Measurements from ENCODE around the gene PLCXD1. TPM values are rescaled to one million over a fixed set of nuclear protein-coding genes. Genes with fewer than 3 reads are reported as not detected.
A peak's percentile ranks its signal among the peaks of the same experiment; 100 is the strongest.
"Not testable (repeated sequence)": the region's sequence is repeated elsewhere in the genome, so short reads cannot be mapped to it uniquely, and the experiment has no call there.

Gene PLCXD1
- total RNA-seq: 6.8 TPM
- long read RNA-seq, full-length matches to known transcripts: 1 of 4 reads
- long read RNA-seq, partial matches to known transcripts: 2 of 4 reads
- long read RNA-seq, other reads (novel, unspliced or antisense): 1 of 4 reads

- intact Hi-C loops (cut with micrococcal nuclease): no loop called here
- peak; percentile 14 for ATAC-seq
- DNase-seq: peak; percentile 43
These were observed at the start of gene PLCXD1 for GRCh38 chrX:281166-281999. TSS of gene PLCXD1 (plus strand) at chrX:281381. CDS start at chrX:284188, 2,807 bp downstream.

GRCh38 chrX:231637-232277 lies 49.4 kb upstream of the PLCXD1 start:
- peak; percentile 98 for ATAC-seq
- intact Hi-C loops (cut with micrococcal nuclease); DNase-seq: not testable (repeated sequence)

GRCh38 chrX:232278-232655 lies 48.9 kb upstream of the PLCXD1 start:
- DNase-seq; intact Hi-C loops (cut with micrococcal nuclease): not testable (repeated sequence)
- peak; percentile 59 for ATAC-seq

- intact Hi-C loops (cut with micrococcal nuclease); DNase-seq; ATAC-seq: not testable (repeated sequence)
These were observed 45.0 kb upstream of the PLCXD1 start for GRCh38 chrX:236201-236600.

- no peak for DNase-seq
- intact Hi-C loops (cut with micrococcal nuclease): no loop called here
- ATAC-seq: no peak
These were observed 30.2 kb upstream of the PLCXD1 start for GRCh38 chrX:250965-251364.

- intact Hi-C loops (cut with micrococcal nuclease); DNase-seq; ATAC-seq: not testable (repeated sequence)
These were observed 29.6 kb upstream of the PLCXD1 start for GRCh38 chrX:251396-252243.

GRCh38 chrX:252244-252956 lies 28.8 kb upstream of the PLCXD1 start:
- intact Hi-C loops (cut with micrococcal nuclease): no loop called here

GRCh38 chrX:252957-253291 lies 28.3 kb upstream of the PLCXD1 start:
- intact Hi-C loops (cut with micrococcal nuclease): no loop called here
- no peak for ATAC-seq
- no peak for DNase-seq

More at GRCh38 chrX:252244-252956, 28.8 kb upstream of the PLCXD1 start:
- DNase-seq (no peak), ATAC-seq (no peak)

GRCh38 chrX:253451-254297 lies 27.5 kb upstream of the PLCXD1 start:
- DNase-seq: no peak
- no peak for ATAC-seq
- intact Hi-C loops (cut with micrococcal nuclease): no loop called here

- DNase-seq: no peak
- no peak for ATAC-seq
- intact Hi-C loops (cut with micrococcal nuclease): no loop called here
These were observed 26.5 kb upstream of the PLCXD1 start for GRCh38 chrX:254630-255215.

GRCh38 chrX:255923-256331 lies 25.3 kb upstream of the PLCXD1 start:
- no peak for ATAC-seq
- intact Hi-C loops (cut with micrococcal nuclease): no loop called here
- DNase-seq: no peak

- ATAC-seq; DNase-seq; intact Hi-C loops (cut with micrococcal nuclease): not testable (repeated sequence)
These were observed 24.1 kb upstream of the PLCXD1 start for GRCh38 chrX:257054-257453.

- ATAC-seq: no peak
- no peak for DNase-seq
- intact Hi-C loops (cut with micrococcal nuclease): no loop called here
These were observed 23.4 kb upstream of the PLCXD1 start for GRCh38 chrX:257681-258289.

GRCh38 chrX:258291-259040 lies 22.7 kb upstream of the PLCXD1 start:
- intact Hi-C loops (cut with micrococcal nuclease): no loop called here
- no peak for DNase-seq
- ATAC-seq: no peak

GRCh38 chrX:259692-260355 lies 21.4 kb upstream of the PLCXD1 start:
- DNase-seq (no peak), ATAC-seq (no peak)
- intact Hi-C loops (cut with micrococcal nuclease): no loop called here
